Vagina (tissue), 2 donors: ENCODE data around the gene SCD5.

Experiments
- POLR2A ChIP-seq, 2 donors: fragments of 450-650 bp; IDR thresholded peaks; one replicate each; pipeline ENCODE4 v1.6.1; 2017; ENCODE audit warnings: antibody characterized with exemption in 2 of 2, mild to moderate bottlenecking in 2 of 2, moderate library complexity in 2 of 2
- POLR2AphosphoS5 ChIP-seq, 2 donors: sonication (generic); formaldehyde crosslinking; IDR thresholded peaks; one replicate each; pipeline ENCODE4 v1.9.0; 2017; ENCODE audit warnings: antibody characterized with exemption in 2 of 2, mild to moderate bottlenecking in 2 of 2, low read depth in 1 of 2; ENCODE audit not compliant: insufficient read depth in 1 of 2
- TF ChIP-seq, protein P1 (sequence below), 3 experiments: fragments of 450-650 bp in 2 of 3; fragments of 200-600 bp in 1 of 3; sonication (generic) in 1 of 3; IDR thresholded peaks; one replicate each; pipeline ENCODE4 v1.5.1; 2017 to 2019; ENCODE audit warnings: antibody characterized with exemption in 3 of 3, mild to moderate bottlenecking in 2 of 3, moderate library complexity in 2 of 3

- TF ChIP-seq, protein P1, sequence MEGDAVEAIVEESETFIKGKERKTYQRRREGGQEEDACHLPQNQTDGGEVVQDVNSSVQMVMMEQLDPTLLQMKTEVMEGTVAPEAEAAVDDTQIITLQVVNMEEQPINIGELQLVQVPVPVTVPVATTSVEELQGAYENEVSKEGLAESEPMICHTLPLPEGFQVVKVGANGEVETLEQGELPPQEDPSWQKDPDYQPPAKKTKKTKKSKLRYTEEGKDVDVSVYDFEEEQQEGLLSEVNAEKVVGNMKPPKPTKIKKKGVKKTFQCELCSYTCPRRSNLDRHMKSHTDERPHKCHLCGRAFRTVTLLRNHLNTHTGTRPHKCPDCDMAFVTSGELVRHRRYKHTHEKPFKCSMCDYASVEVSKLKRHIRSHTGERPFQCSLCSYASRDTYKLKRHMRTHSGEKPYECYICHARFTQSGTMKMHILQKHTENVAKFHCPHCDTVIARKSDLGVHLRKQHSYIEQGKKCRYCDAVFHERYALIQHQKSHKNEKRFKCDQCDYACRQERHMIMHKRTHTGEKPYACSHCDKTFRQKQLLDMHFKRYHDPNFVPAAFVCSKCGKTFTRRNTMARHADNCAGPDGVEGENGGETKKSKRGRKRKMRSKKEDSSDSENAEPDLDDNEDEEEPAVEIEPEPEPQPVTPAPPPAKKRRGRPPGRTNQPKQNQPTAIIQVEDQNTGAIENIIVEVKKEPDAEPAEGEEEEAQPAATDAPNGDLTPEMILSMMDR (IDR thresholded peaks at IDR 0.05), result no peak
- TF ChIP-seq POLR2A (IDR thresholded peaks at IDR 0.05) (no peak), POLR2AphosphoS5 (IDR thresholded peaks at IDR 0.05; ENCODE audit: insufficient read depth in 1 of 2, low read depth in 1 of 2) (no peak)
These were observed 35.2 kb upstream of the SCD5 start for GRCh38 chr4:82833696-82834313.
